Activated CD4-positive, alpha-beta T cell treated with anti-CD3 and anti-CD28 coated beads, Interleukin-2, amount 10 ng/mL, durations not matched to agents 24 days and 14 days (primary cell): Measurements from ENCODE around the gene TBC1D8. TPM values are rescaled to one million over a fixed set of nuclear protein-coding genes. Genes with fewer than 3 reads are reported as not detected.
A peak's percentile ranks its signal among the peaks of the same experiment; 100 is the strongest.

ENCODE experiments used
- DNase-seq: peaks from one replicate; pipeline ENCODE4 v3.0.0; 2022
- H3K27ac Mint-ChIP-seq: one replicate; pipeline ENCODE4 v1.8.0; 2022; ENCODE audit warnings: mild to moderate bottlenecking, mixed read lengths
- H3K27me3 Mint-ChIP-seq: one replicate; pipeline ENCODE4 v1.8.0; 2022; ENCODE audit warnings: mixed read lengths
- H3K36me3 Mint-ChIP-seq: one replicate; pipeline ENCODE4 v1.8.0; 2022; ENCODE audit warnings: low read depth, mild to moderate bottlenecking, mixed read lengths
- H3K4me1 Mint-ChIP-seq: one replicate; pipeline ENCODE4 v1.8.0; 2021; ENCODE audit warnings: mixed read lengths
- H3K4me3 Mint-ChIP-seq: one replicate; pipeline ENCODE4 v1.8.0; 2022; ENCODE audit warnings: mild to moderate bottlenecking, moderate library complexity, mixed read lengths
- H3K9me3 Mint-ChIP-seq: one replicate; pipeline ENCODE4 v1.8.0; 2021; ENCODE audit warnings: mixed read lengths
- intact Hi-C: fragments of 100-400 bp; cut with micrococcal nuclease; formaldehyde crosslinking; loops from one replicate; pipeline ENCODE4 v1.15.1; 2023
- total RNA-seq: library from RNA; stranded (reverse); gene quantifications from 2 replicates; pipeline ENCODE4 v1.2.3, GENCODE V29; 2022

TBC1D8 gene
- total RNA-seq, 1 donor from 2014 or later = 1.4 TPM

GRCh38 chr2:100987974-100988373, 163.2 kb downstream of the TBC1D8 start:
- DNase-seq = no peak
- intact Hi-C loops = no loop called here
- no peak overlapping the region for H3K27ac Mint-ChIP-seq
- peaks cover 2% of the 10 kb centered on the region for H3K27me3 Mint-ChIP-seq
- H3K9me3 Mint-ChIP-seq = no peaks in the 10 kb centered on the region
- H3K4me3 Mint-ChIP-seq = no peak overlapping the region
- peaks cover 7% of the 10 kb centered on the region for H3K4me1 Mint-ChIP-seq
- no peaks in the 10 kb centered on the region for H3K36me3 Mint-ChIP-seq

GRCh38 chr2:100987536-100987935, 163.6 kb downstream of the TBC1D8 start:
- peaks cover 2% of the 10 kb centered on the region for H3K27me3 Mint-ChIP-seq
- H3K9me3 Mint-ChIP-seq = no peaks in the 10 kb centered on the region
- no peaks in the 10 kb centered on the region for H3K36me3 Mint-ChIP-seq
- H3K27ac Mint-ChIP-seq = no peak overlapping the region
- intact Hi-C loops = no loop called here
- no peak overlapping the region for H3K4me3 Mint-ChIP-seq
- peaks cover 6% of the 10 kb centered on the region for H3K4me1 Mint-ChIP-seq
- DNase-seq = no peak

- no peaks in the 10 kb centered on the region for H3K9me3 Mint-ChIP-seq
- intact Hi-C loops = no loop called here
These were observed 165.0 kb downstream of the TBC1D8 start for GRCh38 chr2:100986157-100986556.

DNA sequence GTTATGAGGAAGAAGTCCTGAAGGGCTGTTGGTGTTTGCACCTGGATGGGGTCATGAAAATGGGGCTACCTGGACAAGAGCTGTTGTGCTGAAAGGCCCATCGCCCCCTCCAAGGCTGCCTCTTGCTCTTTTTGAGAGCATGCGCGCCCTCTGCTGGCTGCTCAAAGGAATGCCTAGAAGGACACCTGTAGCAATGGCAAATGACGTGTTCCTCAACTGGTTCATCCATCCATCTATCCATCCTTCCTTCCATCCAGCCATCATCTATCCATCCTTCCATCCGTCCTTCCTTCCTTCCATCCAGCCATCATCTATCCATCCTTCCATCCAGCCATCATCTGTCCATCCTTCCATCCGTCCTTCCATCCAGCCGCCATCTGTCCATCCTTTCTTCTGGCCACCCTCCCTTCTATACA, 166.3 kb downstream of the TBC1D8 start:
- no peak overlapping the region for H3K27ac Mint-ChIP-seq
- peaks cover 2% of the 10 kb centered on the region for H3K27me3 Mint-ChIP-seq
- no peak overlapping the region for H3K4me3 Mint-ChIP-seq
- H3K36me3 Mint-ChIP-seq = no peaks in the 10 kb centered on the region
- intact Hi-C loops = loop anchor here (1.0 kb wide), 2 partner anchors 255 to 378 kb away; no protein-coding TSS in a partner anchor
- peak; percentile 91 for DNase-seq
- H3K9me3 Mint-ChIP-seq = no peaks in the 10 kb centered on the region
- H3K4me1 Mint-ChIP-seq = peaks cover 2% of the 10 kb centered on the region

More at GRCh38 chr2:100986157-100986556, 165.0 kb downstream of the TBC1D8 start:
- no peak overlapping the region for H3K4me3 Mint-ChIP-seq
- H3K36me3 Mint-ChIP-seq = no peaks in the 10 kb centered on the region
- peaks cover 2% of the 10 kb centered on the region for H3K27me3 Mint-ChIP-seq
- no peak for DNase-seq
- peaks cover 2% of the 10 kb centered on the region for H3K4me1 Mint-ChIP-seq
- no peak overlapping the region for H3K27ac Mint-ChIP-seq

- Mint-ChIP-seq H3K4me1 (peaks cover 2% of the 10 kb centered on the region), H3K9me3 (no peaks in the 10 kb centered on the region), H3K27me3 (peaks cover 2% of the 10 kb centered on the region), H3K4me3 (no peak overlapping the region), H3K27ac (no peak overlapping the region), H3K36me3 (no peaks in the 10 kb centered on the region)
- no peak for DNase-seq
- intact Hi-C loops = no loop called here
These were observed 167.4 kb downstream of the TBC1D8 start for GRCh38 chr2:100983684-100984310.

GRCh38 chr2:100983201-100983600, 168.0 kb downstream of the TBC1D8 start:
- Mint-ChIP-seq H3K4me3 (no peak overlapping the region), H3K36me3 (no peaks in the 10 kb centered on the region), H3K27ac (no peak overlapping the region), H3K4me1 (peaks cover 4% of the 10 kb centered on the region), H3K9me3 (no peaks in the 10 kb centered on the region), H3K27me3 (peaks cover 2% of the 10 kb centered on the region)
- no peak for DNase-seq
- intact Hi-C loops = no loop called here

GRCh38 chr2:100982431-100982861, 168.7 kb downstream of the TBC1D8 start:
- no peaks in the 10 kb centered on the region for H3K9me3 Mint-ChIP-seq
- intact Hi-C loops = no loop called here
- H3K4me1 Mint-ChIP-seq = peaks cover 4% of the 10 kb centered on the region

GRCh38 chr2:100981011-100981410, 170.2 kb downstream of the TBC1D8 start:
- intact Hi-C loops = no loop called here
- Mint-ChIP-seq H3K27me3 (peaks cover 2% of the 10 kb centered on the region), H3K4me1 (peaks cover 4% of the 10 kb centered on the region), H3K27ac (no peak overlapping the region), H3K4me3 (no peak overlapping the region), H3K36me3 (no peaks in the 10 kb centered on the region), H3K9me3 (no peaks in the 10 kb centered on the region)
- no peak for DNase-seq

More at GRCh38 chr2:100982431-100982861, 168.7 kb downstream of the TBC1D8 start:
- DNase-seq = no peak
- Mint-ChIP-seq H3K36me3 (no peaks in the 10 kb centered on the region), H3K27ac (no peak overlapping the region), H3K4me3 (no peak overlapping the region), H3K27me3 (peaks cover 2% of the 10 kb centered on the region)

GRCh38 chr2:100980046-100980445, 171.1 kb downstream of the TBC1D8 start:
- intact Hi-C loops = no loop called here
- H3K4me1 Mint-ChIP-seq = peaks cover 4% of the 10 kb centered on the region
- peaks cover 2% of the 10 kb centered on the region for H3K27me3 Mint-ChIP-seq
- no peak for DNase-seq
- no peaks in the 10 kb centered on the region for H3K36me3 Mint-ChIP-seq
- no peaks in the 10 kb centered on the region for H3K9me3 Mint-ChIP-seq
- H3K4me3 Mint-ChIP-seq = no peak overlapping the region
- no peak overlapping the region for H3K27ac Mint-ChIP-seq

GRCh38 chr2:100978582-100979191, 172.5 kb downstream of the TBC1D8 start:
- Mint-ChIP-seq H3K9me3 (no peaks in the 10 kb centered on the region), H3K4me3 (no peak overlapping the region), H3K27ac (no peak overlapping the region), H3K27me3 (no peaks in the 10 kb centered on the region), H3K4me1 (peaks cover 2% of the 10 kb centered on the region), H3K36me3 (no peaks in the 10 kb centered on the region)
- no peak for DNase-seq
- intact Hi-C loops = no loop called here

DNA sequence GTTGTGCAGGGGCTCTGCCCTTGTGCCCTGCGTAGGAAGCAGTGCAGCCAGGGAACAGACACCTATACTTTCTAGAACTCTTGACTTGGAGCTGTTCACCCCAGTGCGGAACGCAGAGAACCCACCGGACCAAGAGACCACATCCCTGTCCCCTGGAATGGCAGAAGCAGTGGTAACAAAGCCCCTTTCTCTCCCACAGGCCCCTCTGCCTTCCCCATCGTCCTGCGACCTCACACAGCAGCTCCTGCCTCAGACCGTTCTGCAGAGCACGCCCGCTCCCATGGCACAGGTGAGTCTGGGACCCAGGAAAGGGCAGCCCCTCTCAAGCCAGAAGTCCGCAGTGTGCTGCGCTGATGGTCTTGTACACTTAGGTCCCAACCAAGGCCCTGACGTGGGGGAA, 173.7 kb downstream of the TBC1D8 start:
- H3K36me3 Mint-ChIP-seq = no peaks in the 10 kb centered on the region
- H3K27ac Mint-ChIP-seq = no peak overlapping the region
- H3K27me3 Mint-ChIP-seq = no peaks in the 10 kb centered on the region
- no peak for DNase-seq
- no peak overlapping the region for H3K4me3 Mint-ChIP-seq
- intact Hi-C loops = no loop called here
- peaks cover 2% of the 10 kb centered on the region for H3K4me1 Mint-ChIP-seq
- no peaks in the 10 kb centered on the region for H3K9me3 Mint-ChIP-seq

DNA sequence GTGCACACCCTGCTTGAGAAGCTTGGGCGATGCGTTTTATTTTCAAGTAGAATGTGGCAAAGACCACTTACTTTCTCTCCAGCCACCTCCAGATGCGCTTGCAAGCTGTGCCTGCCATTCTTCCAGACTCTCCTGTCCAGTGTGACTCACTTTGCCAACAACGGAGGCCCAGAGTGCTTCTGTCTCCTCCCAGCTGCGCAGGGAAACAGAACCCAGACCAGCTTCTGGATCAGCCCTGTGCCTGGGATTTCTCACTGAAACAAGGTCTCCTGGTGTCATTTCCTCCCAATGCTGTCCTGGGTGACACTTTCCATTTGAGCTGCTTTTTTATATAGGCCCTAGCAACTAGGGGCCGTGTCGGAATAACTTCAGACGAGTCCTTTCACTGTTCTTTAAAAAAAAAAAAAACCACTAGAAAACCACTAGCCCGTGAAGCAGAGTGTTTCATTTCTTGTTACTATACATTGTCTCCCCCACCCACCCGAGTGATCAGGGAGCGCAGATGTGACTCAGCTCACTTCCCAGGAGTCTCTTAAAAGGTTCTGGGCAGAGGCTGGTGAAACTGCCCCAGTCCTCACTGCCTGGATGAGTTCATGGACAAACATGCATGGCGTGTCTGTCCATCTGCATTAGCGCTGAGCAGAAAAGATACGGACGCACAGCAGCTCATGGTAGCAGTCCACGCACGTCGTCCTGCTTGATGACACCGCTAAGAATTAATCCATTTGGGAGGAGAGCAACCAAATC, 174.4 kb downstream of the TBC1D8 start:
- peaks cover 2% of the 10 kb centered on the region for H3K4me1 Mint-ChIP-seq
- H3K36me3 Mint-ChIP-seq = no peaks in the 10 kb centered on the region
- no peaks in the 10 kb centered on the region for H3K27me3 Mint-ChIP-seq
- H3K9me3 Mint-ChIP-seq = no peaks in the 10 kb centered on the region
- H3K27ac Mint-ChIP-seq = no peak overlapping the region
- no peak overlapping the region for H3K4me3 Mint-ChIP-seq
- intact Hi-C loops = no loop called here
- no peak for DNase-seq

DNA sequence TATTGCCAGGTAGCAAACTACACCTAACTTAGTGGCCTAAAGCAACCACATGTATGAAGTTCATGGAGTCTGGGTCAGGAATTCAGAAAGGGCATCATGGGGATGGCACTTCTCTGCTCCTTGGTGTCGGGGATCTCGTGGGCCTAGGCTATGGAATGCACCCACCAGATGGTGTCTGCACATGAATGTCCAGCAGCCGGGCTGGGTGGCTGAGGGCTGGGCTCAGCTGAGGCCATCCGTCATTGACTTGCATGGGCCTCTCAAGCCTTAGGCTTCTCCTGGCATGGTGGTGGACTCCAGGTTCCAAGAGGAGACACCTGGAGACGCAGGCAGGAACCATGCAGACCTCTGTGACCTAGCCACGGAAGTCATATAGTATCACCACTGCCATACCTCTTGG, 175.1 kb downstream of the TBC1D8 start:
- DNase-seq = no peak
- Mint-ChIP-seq H3K27me3 (no peaks in the 10 kb centered on the region), H3K4me3 (no peak overlapping the region), H3K4me1 (peaks cover 2% of the 10 kb centered on the region), H3K9me3 (no peaks in the 10 kb centered on the region), H3K27ac (no peak overlapping the region), H3K36me3 (no peaks in the 10 kb centered on the region)
- intact Hi-C loops = no loop called here

GRCh38 chr2:100975521-100975785, 175.7 kb downstream of the TBC1D8 start:
- intact Hi-C loops = no loop called here
- Mint-ChIP-seq H3K9me3 (no peaks in the 10 kb centered on the region), H3K36me3 (no peaks in the 10 kb centered on the region), H3K27me3 (no peaks in the 10 kb centered on the region), H3K27ac (no peak overlapping the region), H3K4me3 (no peak overlapping the region), H3K4me1 (peaks cover 2% of the 10 kb centered on the region)
- no peak for DNase-seq
